GM13977 (cell line): ENCODE results near the gene TRIM25.

Source experiments
- DNase-seq: peaks from one replicate; pipeline ENCODE4 v3.0.0; 2012; ENCODE audit warnings: low spot score
- in situ Hi-C: fragments of 300-500 bp; cut with MboI; formaldehyde crosslinking; loops from one replicate; pipeline ENCODE4 v1.12.0; 2022; ENCODE audit warnings: low sequenced_read_pairs, low pct_unique_long_range_greater_than_20kb, mixed read lengths, inconsistent platforms; ENCODE audit not compliant: unreplicated experiment
- TF ChIP-seq, protein P1 (sequence below): IDR thresholded peaks from 2 replicates; pipeline ENCODE4 v1.5.1; 2012; ENCODE audit warnings: mild to moderate bottlenecking, control low read depth; ENCODE audit not compliant: insufficient read depth; ENCODE audit errors: extremely low read depth, missing control alignments

Gene TRIM25

DNA sequence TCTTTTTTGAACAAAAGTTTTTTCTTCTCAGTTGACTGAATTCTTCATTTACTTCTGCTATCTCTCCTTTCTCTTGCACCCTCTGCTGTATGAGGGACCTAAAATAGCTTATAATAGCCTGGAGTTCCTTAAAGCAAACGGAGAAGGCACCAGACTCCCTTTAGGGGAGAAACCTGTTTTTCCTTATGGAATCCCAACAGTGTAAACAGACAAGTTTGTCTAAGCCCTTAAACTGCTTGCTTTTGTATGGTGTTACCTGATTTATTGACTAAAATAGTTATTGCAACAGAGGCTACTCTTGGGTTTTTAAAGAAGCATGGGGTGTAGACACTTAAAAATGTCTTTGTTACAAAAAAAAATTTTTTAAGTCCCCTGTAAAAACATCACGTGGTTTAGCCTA lies 12.9 kb upstream of the TRIM25 start:
- in situ Hi-C loops = no loop called here
- TF ChIP-seq, protein P1, sequence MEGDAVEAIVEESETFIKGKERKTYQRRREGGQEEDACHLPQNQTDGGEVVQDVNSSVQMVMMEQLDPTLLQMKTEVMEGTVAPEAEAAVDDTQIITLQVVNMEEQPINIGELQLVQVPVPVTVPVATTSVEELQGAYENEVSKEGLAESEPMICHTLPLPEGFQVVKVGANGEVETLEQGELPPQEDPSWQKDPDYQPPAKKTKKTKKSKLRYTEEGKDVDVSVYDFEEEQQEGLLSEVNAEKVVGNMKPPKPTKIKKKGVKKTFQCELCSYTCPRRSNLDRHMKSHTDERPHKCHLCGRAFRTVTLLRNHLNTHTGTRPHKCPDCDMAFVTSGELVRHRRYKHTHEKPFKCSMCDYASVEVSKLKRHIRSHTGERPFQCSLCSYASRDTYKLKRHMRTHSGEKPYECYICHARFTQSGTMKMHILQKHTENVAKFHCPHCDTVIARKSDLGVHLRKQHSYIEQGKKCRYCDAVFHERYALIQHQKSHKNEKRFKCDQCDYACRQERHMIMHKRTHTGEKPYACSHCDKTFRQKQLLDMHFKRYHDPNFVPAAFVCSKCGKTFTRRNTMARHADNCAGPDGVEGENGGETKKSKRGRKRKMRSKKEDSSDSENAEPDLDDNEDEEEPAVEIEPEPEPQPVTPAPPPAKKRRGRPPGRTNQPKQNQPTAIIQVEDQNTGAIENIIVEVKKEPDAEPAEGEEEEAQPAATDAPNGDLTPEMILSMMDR = no peak
- no peak for DNase-seq

DNA sequence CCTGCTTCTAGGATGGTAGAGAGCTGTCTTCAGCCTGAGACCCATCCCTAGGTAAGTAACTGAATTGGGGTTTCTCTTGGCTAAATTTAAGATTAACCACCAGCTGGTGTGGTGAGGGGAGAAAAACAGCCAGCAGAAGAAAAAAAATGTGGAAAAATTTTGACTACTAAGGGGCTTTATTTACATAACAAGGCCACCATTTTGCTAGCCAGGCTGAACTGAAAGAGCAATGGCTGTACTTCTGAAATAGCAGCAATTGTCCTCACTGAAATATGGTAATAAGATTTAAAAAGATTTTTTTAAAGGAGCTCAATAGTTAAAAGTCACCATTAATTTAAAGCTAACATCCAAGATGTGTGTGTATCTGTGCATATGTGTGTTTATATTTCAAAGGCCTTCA lies 12.4 kb upstream of the TRIM25 start:
- TF ChIP-seq, protein P1 = no peak
- in situ Hi-C loops = no loop called here
- no peak for DNase-seq

GRCh38 chr17:56925088-56925487 lies 11.2 kb upstream of the TRIM25 start:
- TF ChIP-seq, protein P1 = no peak
- DNase-seq = no peak
- in situ Hi-C loops = no loop called here

DNA sequence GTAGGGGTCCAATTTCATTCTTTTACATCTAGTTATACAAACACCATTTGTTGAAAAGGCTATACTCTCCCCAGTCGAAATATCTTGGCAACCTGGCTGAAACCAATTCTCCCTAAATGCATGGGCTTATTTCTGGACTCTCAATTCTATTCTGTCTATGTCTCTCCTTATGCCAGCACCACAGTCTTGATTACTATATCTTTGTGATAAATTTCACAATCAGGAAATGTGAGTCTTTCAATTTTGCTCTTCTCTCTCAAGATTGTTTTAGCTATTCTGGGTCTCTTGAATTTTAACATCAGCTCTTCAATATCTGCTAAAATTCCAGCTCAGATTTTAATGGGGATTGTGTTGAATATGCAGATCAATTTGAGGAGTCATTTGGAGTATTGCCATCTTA lies 5.9 kb upstream of the TRIM25 start:
- in situ Hi-C loops = no loop called here
- DNase-seq = no peak
- TF ChIP-seq, protein P1 = no peak

DNA sequence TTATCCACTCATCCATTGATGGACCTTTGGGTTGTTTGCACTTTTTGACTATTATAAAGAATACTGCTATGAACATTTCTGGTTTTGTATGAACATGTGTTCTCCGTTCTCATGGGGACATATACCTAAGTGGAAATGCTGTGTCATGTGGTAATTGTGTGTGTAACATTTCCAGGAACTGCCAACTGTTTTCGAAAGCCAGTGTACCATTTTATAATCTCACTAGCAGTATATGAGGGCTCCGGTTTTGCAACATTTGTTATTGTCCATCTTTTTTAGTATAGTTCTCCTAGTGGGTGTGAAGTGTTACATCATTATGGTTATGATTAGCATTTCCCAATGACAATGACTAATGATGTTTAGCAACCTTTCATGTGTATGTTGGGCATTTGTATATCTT lies 5.1 kb upstream of the TRIM25 start:
- TF ChIP-seq, protein P1 = no peak
- no peak for DNase-seq
- in situ Hi-C loops = no loop called here

GRCh38 chr17:56917559-56918296 lies 3.9 kb upstream of the TRIM25 start:
- DNase-seq = no peak
- in situ Hi-C loops = no loop called here
- TF ChIP-seq, protein P1 = no peak
